Measurements from ENCODE around the gene MRPS26.

Gene MRPS26

DNA sequence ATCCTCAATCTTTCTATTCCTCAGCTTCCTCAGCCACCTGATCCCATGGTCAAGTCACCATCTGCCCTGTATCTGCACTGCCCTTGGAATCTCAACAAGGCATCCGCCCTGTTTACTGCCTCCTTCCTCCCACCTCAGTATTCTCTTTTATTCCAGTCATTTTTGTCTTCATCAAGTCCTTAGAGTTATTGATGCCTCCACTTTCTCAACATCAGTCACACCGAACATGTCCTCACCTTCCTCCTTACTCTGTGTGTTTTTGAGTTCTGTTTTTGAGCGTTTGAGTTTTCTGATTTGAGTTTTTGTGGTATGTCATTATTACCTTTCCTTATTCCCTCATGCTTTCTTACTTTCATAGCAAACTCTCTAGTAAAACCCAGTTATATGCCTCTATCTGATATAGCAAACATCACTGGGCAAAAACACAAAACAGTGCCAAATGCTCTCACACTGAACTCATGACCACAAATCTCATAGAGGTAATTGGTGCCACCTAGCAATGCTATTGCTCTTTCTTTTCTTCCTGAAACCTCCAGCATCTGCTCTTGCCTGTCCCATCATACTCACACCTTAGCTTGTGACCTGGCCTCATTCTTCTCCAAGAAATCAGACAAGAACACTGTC lies 14.2 kb upstream of the MRPS26 start:
- TF ChIP-seq, protein P1, sequence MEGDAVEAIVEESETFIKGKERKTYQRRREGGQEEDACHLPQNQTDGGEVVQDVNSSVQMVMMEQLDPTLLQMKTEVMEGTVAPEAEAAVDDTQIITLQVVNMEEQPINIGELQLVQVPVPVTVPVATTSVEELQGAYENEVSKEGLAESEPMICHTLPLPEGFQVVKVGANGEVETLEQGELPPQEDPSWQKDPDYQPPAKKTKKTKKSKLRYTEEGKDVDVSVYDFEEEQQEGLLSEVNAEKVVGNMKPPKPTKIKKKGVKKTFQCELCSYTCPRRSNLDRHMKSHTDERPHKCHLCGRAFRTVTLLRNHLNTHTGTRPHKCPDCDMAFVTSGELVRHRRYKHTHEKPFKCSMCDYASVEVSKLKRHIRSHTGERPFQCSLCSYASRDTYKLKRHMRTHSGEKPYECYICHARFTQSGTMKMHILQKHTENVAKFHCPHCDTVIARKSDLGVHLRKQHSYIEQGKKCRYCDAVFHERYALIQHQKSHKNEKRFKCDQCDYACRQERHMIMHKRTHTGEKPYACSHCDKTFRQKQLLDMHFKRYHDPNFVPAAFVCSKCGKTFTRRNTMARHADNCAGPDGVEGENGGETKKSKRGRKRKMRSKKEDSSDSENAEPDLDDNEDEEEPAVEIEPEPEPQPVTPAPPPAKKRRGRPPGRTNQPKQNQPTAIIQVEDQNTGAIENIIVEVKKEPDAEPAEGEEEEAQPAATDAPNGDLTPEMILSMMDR (IDR thresholded peaks at IDR 0.05; ENCODE audit: low read length, missing control alignments): no peak
- no peak overlapping the region for H3K4me3 ChIP-seq (replicated peaks; ENCODE audit: low read depth, low read length)
- no peak for DNase-seq (ENCODE audit: low read depth)

DNA sequence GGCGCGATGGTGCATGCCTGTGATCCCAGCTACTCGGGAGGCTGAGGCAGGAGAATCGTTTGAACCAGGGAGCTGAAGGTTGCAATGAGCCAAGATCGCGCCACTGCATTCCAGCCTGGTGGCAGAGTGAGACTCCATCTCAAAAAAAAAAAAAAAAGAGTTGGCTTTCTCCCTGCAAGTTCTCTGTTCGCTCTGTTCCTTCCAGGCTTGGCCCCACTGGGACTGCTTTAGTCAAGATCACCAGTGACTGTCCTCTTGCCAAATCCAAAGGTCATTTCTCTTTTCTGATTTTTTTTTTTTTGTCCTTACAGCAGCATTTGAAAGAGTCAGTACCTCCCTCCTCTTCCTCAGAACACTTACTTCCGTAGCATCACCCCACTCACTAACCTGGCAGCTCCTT lies 13.2 kb upstream of the MRPS26 start:
- DNase-seq (ENCODE audit: low read depth): no peak
- no peak overlapping the region for H3K4me3 ChIP-seq (replicated peaks; ENCODE audit: low read depth, low read length)
- TF ChIP-seq, protein P1 (IDR thresholded peaks at IDR 0.05; ENCODE audit: low read length, missing control alignments): no peak

DNA sequence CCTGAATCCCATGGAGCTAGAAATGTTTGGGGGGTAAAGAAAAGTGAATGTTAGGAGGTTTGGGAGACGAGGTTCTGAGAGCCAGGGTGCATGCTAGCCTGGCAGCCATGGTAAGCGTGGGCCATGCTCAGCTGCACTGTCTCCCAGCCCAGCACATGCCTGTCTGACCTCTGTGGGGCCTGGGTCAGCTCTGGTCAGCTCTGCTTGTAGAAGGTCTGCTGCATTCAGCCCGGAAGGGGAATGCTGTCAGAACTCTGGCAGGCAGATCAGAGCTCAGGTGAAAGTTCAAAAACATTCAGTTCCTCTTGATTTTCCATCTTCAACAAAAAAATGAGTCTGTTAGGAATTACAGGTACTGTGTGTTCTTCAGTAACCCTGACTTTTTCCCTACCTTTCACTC lies 8.2 kb upstream of the MRPS26 start:
- TF ChIP-seq, protein P1 (IDR thresholded peaks at IDR 0.05; ENCODE audit: low read length, missing control alignments): no peak
- no peak for DNase-seq (ENCODE audit: low read depth)
- no peak overlapping the region for H3K4me3 ChIP-seq (replicated peaks; ENCODE audit: low read depth, low read length)

DNA sequence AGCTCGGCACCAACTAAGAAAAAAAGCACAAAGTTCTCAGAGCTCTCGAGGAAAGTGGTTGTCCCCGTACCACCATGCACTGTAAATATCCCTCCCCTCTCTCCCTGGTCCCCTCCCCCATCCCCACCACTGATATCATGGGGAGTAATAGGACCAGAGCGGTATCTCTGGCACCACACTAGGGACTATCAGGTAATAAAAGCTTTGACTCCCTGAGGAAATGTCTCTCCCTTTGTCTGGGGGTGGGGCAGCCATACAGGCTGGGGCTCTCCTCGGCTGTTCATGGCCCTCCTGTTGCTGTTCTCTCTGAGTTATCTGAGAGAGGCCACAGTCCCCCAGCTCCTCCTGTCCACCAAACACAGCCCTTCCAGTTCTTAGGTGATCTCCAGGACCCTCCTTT lies 7.4 kb upstream of the MRPS26 start:
- no peak overlapping the region for H3K4me3 ChIP-seq (replicated peaks; ENCODE audit: low read depth, low read length)
- DNase-seq (ENCODE audit: low read depth): no peak
- TF ChIP-seq, protein P1 (IDR thresholded peaks at IDR 0.05; ENCODE audit: low read length, missing control alignments): no peak

DNA sequence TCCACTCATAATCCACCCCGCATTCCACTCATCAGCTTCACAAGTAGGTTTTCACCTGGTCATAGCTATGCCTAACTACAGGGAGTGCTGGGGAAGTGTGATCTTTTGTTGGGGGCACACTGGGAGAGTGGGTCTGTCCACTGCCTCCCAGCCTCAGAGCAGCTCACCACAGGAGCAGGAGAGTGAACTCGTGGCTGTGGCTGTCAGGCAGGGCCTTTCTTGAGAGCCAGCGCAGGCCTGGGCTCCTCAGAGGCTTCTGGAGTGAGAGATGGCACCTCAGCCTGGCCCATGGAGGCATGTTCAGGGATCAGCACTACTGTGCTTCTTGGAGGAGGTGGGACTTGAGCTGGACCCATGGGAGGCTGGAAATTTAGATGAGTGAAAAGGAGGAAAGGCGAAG lies 6.4 kb upstream of the MRPS26 start:
- DNase-seq (ENCODE audit: low read depth): no peak
- no peak overlapping the region for H3K4me3 ChIP-seq (replicated peaks; ENCODE audit: low read depth, low read length)
- TF ChIP-seq, protein P1 (IDR thresholded peaks at IDR 0.05; ENCODE audit: low read length, missing control alignments): no peak

DNA sequence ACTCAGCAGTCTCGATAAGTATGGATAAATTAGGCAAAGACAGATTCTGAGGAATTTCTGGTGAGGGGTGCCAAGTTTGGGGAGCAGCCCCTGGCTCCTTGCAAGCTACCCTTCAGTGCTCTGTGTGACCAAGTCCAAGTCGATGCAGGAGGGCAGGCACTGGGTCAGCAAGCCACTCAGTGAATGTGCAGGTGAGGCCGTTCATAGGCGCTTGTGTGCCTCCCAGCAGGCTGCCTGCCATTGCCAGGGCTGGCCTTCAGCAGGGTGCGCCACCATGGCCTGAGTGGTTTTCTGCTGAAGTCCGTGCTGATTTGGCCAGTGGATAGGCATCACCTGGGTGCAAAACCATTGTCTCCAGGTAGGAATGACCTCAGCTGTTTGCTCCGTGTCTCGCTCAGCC lies 5.8 kb upstream of the MRPS26 start:
- TF ChIP-seq, protein P1 (IDR thresholded peaks at IDR 0.05; ENCODE audit: low read length, missing control alignments): no peak
- H3K4me3 ChIP-seq (replicated peaks; ENCODE audit: low read depth, low read length): no peak overlapping the region
- DNase-seq (ENCODE audit: low read depth): no peak

DNA sequence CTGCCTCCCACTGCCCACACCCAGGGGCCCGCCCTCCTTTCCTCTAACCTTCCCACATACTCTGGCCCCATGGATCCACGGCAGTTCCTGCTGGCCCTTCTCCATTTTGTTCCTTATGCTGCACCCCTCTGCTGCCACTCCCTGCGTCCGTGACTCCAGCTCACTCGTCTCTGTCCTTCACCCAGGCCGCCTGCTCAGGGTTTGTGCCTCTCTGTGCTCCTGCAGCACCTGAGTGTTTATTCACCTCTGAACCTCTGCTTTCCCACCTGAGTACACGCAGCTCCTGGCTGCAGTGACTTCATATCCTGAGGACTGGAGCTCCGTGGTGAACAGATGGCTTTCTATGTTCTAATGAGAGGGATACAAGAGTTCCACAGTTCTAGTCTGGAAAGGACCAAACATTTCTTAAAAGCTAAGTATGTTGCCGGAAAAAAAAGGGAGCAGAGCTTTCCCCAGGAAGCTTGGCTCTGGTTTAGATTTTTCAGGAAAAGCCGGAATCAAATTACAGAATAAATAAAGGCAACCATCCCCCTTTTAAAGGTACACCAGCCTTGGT lies 3.9 kb upstream of the MRPS26 start:
- DNase-seq (ENCODE audit: low read depth): peak; percentile 28
- TF ChIP-seq, protein P1 (IDR thresholded peaks at IDR 0.05; ENCODE audit: low read length, missing control alignments): no peak
- no peak overlapping the region for H3K4me3 ChIP-seq (replicated peaks; ENCODE audit: low read depth, low read length)

All from fibroblast of pulmonary artery (primary cell).